Measurements from ENCODE around the gene MDK. TPM values are rescaled to one million over a fixed set of nuclear protein-coding genes. Genes with fewer than 3 reads are reported as not detected.

Gene MDK
- total and polyA plus RNA-seq, 2 of the 13 experiments (the other 11 are each of a cell fraction or from before 2014, with no cell fraction given): 312 to 407 TPM

- no peak for TF ChIP-seq ZNF280B (CRISPR knock-in tag; IDR thresholded peaks at IDR 0.05; ENCODE audit: borderline replicate concordance)
- TF ChIP-seq ZNF431 (CRISPR knock-in tag; IDR thresholded peaks at IDR 0.05; ENCODE audit: borderline replicate concordance, low read depth): no peak
- no peak for TF ChIP-seq SP4 (CRISPR knock-in tag; IDR thresholded peaks at IDR 0.05)
- no peak for TF ChIP-seq KLF11 (CRISPR knock-in tag; IDR thresholded peaks at IDR 0.05)
- TF ChIP-seq BCL6 (CRISPR knock-in tag; IDR thresholded peaks at IDR 0.05): no peak
- no peak for TF ChIP-seq SMARCC2 (IDR thresholded peaks at IDR 0.05)
- TF ChIP-seq TMF1 (CRISPR knock-in tag; IDR thresholded peaks at IDR 0.05; ENCODE audit: low read depth): no peak
- peak; percentile 14; the same call in 1 of the 2 replicates for TF ChIP-seq THAP11 (CRISPR knock-in tag; IDR thresholded peaks at IDR 0.05)
- no peak for TF ChIP-seq ZNF503 (CRISPR knock-in tag; IDR thresholded peaks at IDR 0.05)
- no peak for TF ChIP-seq BHLHE40 (IDR thresholded peaks at IDR 0.05; ENCODE audit: low read length)
- TF ChIP-seq CENPT (CRISPR knock-in tag; IDR thresholded peaks at IDR 0.05; ENCODE audit: low read depth): no peak
- no peak; the same call in 1 of the 2 replicates for TF ChIP-seq CREBL2 (CRISPR knock-in tag; IDR thresholded peaks at IDR 0.05; ENCODE audit: borderline replicate concordance)
- no peak for TF ChIP-seq RXRB (CRISPR knock-in tag; IDR thresholded peaks at IDR 0.05; ENCODE audit: borderline replicate concordance)
- no peak for TF ChIP-seq XRCC5 (optimal IDR thresholded peaks at IDR 0.05; ENCODE audit: low read length)
- TF ChIP-seq IRF9 (CRISPR knock-in tag; IDR thresholded peaks at IDR 0.05; ENCODE audit: borderline replicate concordance): no peak
- TF ChIP-seq ZNF124 (CRISPR knock-in tag; IDR thresholded peaks at IDR 0.05): no peak
- no peak for TF ChIP-seq IKZF5 (CRISPR knock-in tag; IDR thresholded peaks at IDR 0.05)
- TF ChIP-seq ZFX (CRISPR knock-in tag; IDR thresholded peaks at IDR 0.05; ENCODE audit: low read depth): peak; percentile 73; the same call in 1 of the 2 replicates
- no peak for TF ChIP-seq ZNF30 (CRISPR knock-in tag; IDR thresholded peaks at IDR 0.05)
- TF ChIP-seq PAX8 (CRISPR knock-in tag; IDR thresholded peaks at IDR 0.05; ENCODE audit: borderline replicate concordance): no peak
- peak; percentile 67; the same call in 1 of the 2 replicates for TF ChIP-seq NFKB2 (CRISPR knock-in tag; IDR thresholded peaks at IDR 0.05; ENCODE audit: borderline replicate concordance)
- no peak for TF ChIP-seq TRIM22 (IDR thresholded peaks at IDR 0.05)
- TF ChIP-seq SIN3A (IDR thresholded peaks at IDR 0.05; ENCODE audit: borderline replicate concordance, low read depth, low read length): no peak; the same call in 1 of the 2 replicates
Observed at GRCh38 chr11:46381819-46382645, 563 bp downstream of the MDK start (continued).

Measured in HepG2 (cell line).